Astrocyte (in vitro differentiated cells and primary cell): ENCODE measurements around the gene KCNC1. TPM values are rescaled to one million over a fixed set of nuclear protein-coding genes. Genes with fewer than 3 reads are reported as not detected.

Experiments
- DNase-seq: peaks from one replicate; pipeline ENCODE4 v3.0.0-alpha.2; 2010; ENCODE audit warnings: low read depth
- FAIRE-seq: peaks from 2 replicates; lab custom pipeline; 2011; peaks lifted over from hg19 to GRCh38; lab: Jason Lieb, UNC
- H2AFZ ChIP-seq: 2 replicates; pipeline ENCODE4 v1.6.0; 2012; ENCODE audit warnings: low read depth, low read length, inconsistent platforms
- H3K27ac ChIP-seq: 2 replicates; pipeline ENCODE4 v1.5.1; 2011; ENCODE audit warnings: low read depth, low read length, inconsistent platforms
- H3K27me3 ChIP-seq: 2 replicates; pipeline ENCODE4 v1.6.0; 2011; ENCODE audit warnings: low read length, inconsistent platforms; ENCODE audit not compliant: insufficient read depth
- H3K36me3 ChIP-seq: 2 replicates; pipeline ENCODE4 v1.5.1; 2011; ENCODE audit warnings: low read length, inconsistent platforms; ENCODE audit not compliant: insufficient read depth
- H3K4me1 ChIP-seq: 2 replicates; pipeline ENCODE4 v1.5.1; 2011; ENCODE audit warnings: low read length, inconsistent platforms; ENCODE audit not compliant: insufficient read depth
- H3K4me2 ChIP-seq: 2 replicates; pipeline ENCODE4 v1.6.0; 2012; ENCODE audit warnings: low read length, inconsistent platforms
- H3K4me3 ChIP-seq: 2 replicates; pipeline ENCODE4 v1.5.1; 2011; ENCODE audit warnings: low read depth, mild to moderate bottlenecking, low read length, inconsistent platforms; ENCODE audit not compliant: insufficient read depth
- H3K79me2 ChIP-seq: 2 replicates; pipeline ENCODE4 v1.6.0; 2012; ENCODE audit warnings: mild to moderate bottlenecking, low read length, inconsistent platforms; ENCODE audit not compliant: insufficient read depth
- H3K9ac ChIP-seq: 2 replicates; pipeline ENCODE4 v1.6.0; 2012; ENCODE audit warnings: mild to moderate bottlenecking, low read length, inconsistent platforms
- H3K9me3 ChIP-seq: 2 replicates; pipeline ENCODE4 v1.5.1; 2012; ENCODE audit warnings: low read depth, mild to moderate bottlenecking, low read length, inconsistent platforms; ENCODE audit not compliant: insufficient read depth
- H4K20me1 ChIP-seq: 2 replicates; pipeline ENCODE4 v1.6.0; 2012; ENCODE audit warnings: low read length, inconsistent platforms; ENCODE audit not compliant: insufficient read depth
- H3K27ac Mint-ChIP-seq: one replicate; pipeline ENCODE4 v1.8.0; 2021; ENCODE audit warnings: mild to moderate bottlenecking, mixed read lengths; ENCODE audit not compliant: unreplicated experiment
- H3K27me3 Mint-ChIP-seq: one replicate; pipeline ENCODE4 v1.8.0; 2021; ENCODE audit warnings: low read depth, mixed read lengths; ENCODE audit not compliant: unreplicated experiment
- H3K36me3 Mint-ChIP-seq: one replicate; pipeline ENCODE4 v1.8.0; 2021; ENCODE audit warnings: low read depth, mixed read lengths; ENCODE audit not compliant: unreplicated experiment
- H3K4me1 Mint-ChIP-seq: one replicate; pipeline ENCODE4 v1.8.0; 2021; ENCODE audit warnings: low read depth, mixed read lengths; ENCODE audit not compliant: unreplicated experiment
- H3K4me3 Mint-ChIP-seq: one replicate; pipeline ENCODE4 v1.8.0; 2021; ENCODE audit warnings: mild to moderate bottlenecking, moderate library complexity, mixed read lengths; ENCODE audit not compliant: unreplicated experiment
- H3K9me3 Mint-ChIP-seq: one replicate; pipeline ENCODE4 v1.8.0; 2021; ENCODE audit warnings: mild to moderate bottlenecking, mixed read lengths; ENCODE audit not compliant: unreplicated experiment
- CTCF ChIP-seq: IDR thresholded peaks from 2 replicates; pipeline ENCODE4 v1.5.1; 2011; ENCODE audit warnings: low read depth, mild to moderate bottlenecking, inconsistent platforms, low read length, moderate library complexity; ENCODE audit not compliant: insufficient read depth
- EZH2 ChIP-seq: IDR thresholded peaks from 2 replicates; pipeline ENCODE4 v1.6.1; 2012; ENCODE audit warnings: mild to moderate bottlenecking, low read length, inconsistent platforms; ENCODE audit not compliant: insufficient read depth
- total RNA-seq: library from RNA; stranded (reverse); gene quantifications from 2 replicates; pipeline ENCODE4 v1.2.1, GENCODE V29; 2021

Gene KCNC1
- total RNA-seq, 1 donor from 2014 or later: 0.05 TPM

DNA sequence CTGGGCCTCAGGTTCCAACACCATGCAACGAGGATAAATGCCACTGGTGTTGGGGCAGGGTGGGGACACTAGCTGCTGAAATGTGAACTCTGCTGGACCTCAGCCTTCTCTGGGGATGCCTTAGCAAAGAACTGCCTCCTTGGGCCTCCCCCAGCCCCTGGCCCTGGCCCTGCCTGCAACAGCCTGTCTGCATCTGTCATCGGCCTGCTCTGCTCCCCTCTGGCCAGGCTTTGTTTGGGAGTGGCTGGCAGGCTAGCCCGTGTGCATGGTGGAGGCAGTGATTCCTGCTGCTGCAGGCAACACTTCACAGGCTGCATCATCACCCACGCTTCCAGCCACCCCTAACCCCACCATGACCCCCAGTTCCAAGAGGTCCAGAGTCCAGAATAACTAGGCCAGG lies 26.8 kb upstream of the KCNC1 start:
- no peak for FAIRE-seq
- no peak for DNase-seq
- peaks cover 17% of the 10 kb centered on the region for H3K27me3 ChIP-seq
- no peak for TF ChIP-seq CTCF
- H3K27ac ChIP-seq: no peak overlapping the region
- Mint-ChIP-seq H3K9me3 (peaks cover 11% of the 10 kb centered on the region), H3K36me3 (no peaks in the 10 kb centered on the region), H3K27me3 (peaks cover 27% of the 10 kb centered on the region), H3K27ac (no peak overlapping the region), H3K4me1 (no peaks in the 10 kb centered on the region), H3K4me3 (no peak overlapping the region)
- H3K79me2 ChIP-seq: no peaks in the 10 kb centered on the region
- H3K4me2 ChIP-seq: no peak overlapping the region
- no peak overlapping the region for H3K9ac ChIP-seq
- H3K4me3 ChIP-seq: no peak overlapping the region
- no peaks in the 10 kb centered on the region for H3K9me3 ChIP-seq
- H3K4me1 ChIP-seq: no peaks in the 10 kb centered on the region
- H3K36me3 ChIP-seq: no peaks in the 10 kb centered on the region
- H4K20me1 ChIP-seq: no peaks in the 10 kb centered on the region
- no peak overlapping the region for H2AFZ ChIP-seq

GRCh38 chr11:17711836-17712235 lies 22.7 kb upstream of the KCNC1 start:
- peaks cover 32% of the 10 kb centered on the region for H3K27me3 ChIP-seq
- H3K4me1 ChIP-seq: no peaks in the 10 kb centered on the region
- H3K4me3 Mint-ChIP-seq: no peak overlapping the region
- H3K36me3 Mint-ChIP-seq: no peaks in the 10 kb centered on the region
- no peaks in the 10 kb centered on the region for H3K79me2 ChIP-seq
- H3K9ac ChIP-seq: no peak overlapping the region
- TF ChIP-seq EZH2: no peak
- no peak for TF ChIP-seq CTCF
- H4K20me1 ChIP-seq: no peaks in the 10 kb centered on the region
- no peaks in the 10 kb centered on the region for H3K36me3 ChIP-seq
- no peak overlapping the region for H2AFZ ChIP-seq
- H3K27ac ChIP-seq: no peak overlapping the region
- peaks cover 26% of the 10 kb centered on the region for H3K27me3 Mint-ChIP-seq
- H3K4me3 ChIP-seq: no peak overlapping the region
- H3K9me3 Mint-ChIP-seq: no peaks in the 10 kb centered on the region
- no peaks in the 10 kb centered on the region for H3K9me3 ChIP-seq
- no peak overlapping the region for H3K27ac Mint-ChIP-seq
- DNase-seq: no peak
- H3K4me2 ChIP-seq: no peak overlapping the region
- H3K4me1 Mint-ChIP-seq: no peaks in the 10 kb centered on the region
- no peak for FAIRE-seq

GRCh38 chr11:17713851-17714250 lies 20.7 kb upstream of the KCNC1 start:
- no peaks in the 10 kb centered on the region for H4K20me1 ChIP-seq
- no peaks in the 10 kb centered on the region for H3K79me2 ChIP-seq
- H3K9me3 Mint-ChIP-seq: peaks cover under 1% of the 10 kb centered on the region
- H3K36me3 Mint-ChIP-seq: no peaks in the 10 kb centered on the region
- no peak overlapping the region for H2AFZ ChIP-seq
- no peaks in the 10 kb centered on the region for H3K36me3 ChIP-seq
- no peak overlapping the region for H3K27ac Mint-ChIP-seq
- peaks cover 46% of the 10 kb centered on the region for H3K27me3 ChIP-seq
- H3K4me2 ChIP-seq: no peak overlapping the region
- no peak overlapping the region for H3K4me3 ChIP-seq
- H3K4me1 ChIP-seq: no peaks in the 10 kb centered on the region
- H3K9me3 ChIP-seq: no peaks in the 10 kb centered on the region
- no peak overlapping the region for H3K4me3 Mint-ChIP-seq
- H3K9ac ChIP-seq: no peak overlapping the region
- H3K27ac ChIP-seq: no peak overlapping the region
- no peaks in the 10 kb centered on the region for H3K4me1 Mint-ChIP-seq
- H3K27me3 Mint-ChIP-seq: peaks cover 26% of the 10 kb centered on the region
- DNase-seq (no peak), FAIRE-seq (no peak)
- no peak for TF ChIP-seq EZH2
- TF ChIP-seq CTCF: no peak
